DMS79 treated with DMSO at 0.1 percent for 48 hours (cell line): ENCODE measurements around the gene TMEM91.
A peak's percentile ranks its signal among the peaks of the same experiment; 100 is the strongest.
"Not testable (repeated sequence)": the region's sequence is repeated elsewhere in the genome, so short reads cannot be mapped to it uniquely, and the experiment has no call there.

Source experiments
- DNase-seq: peaks from one replicate; lab custom pipeline; 2025; lab: John Stamatoyannopoulos, UW

TMEM91 gene

GRCh38 chr19:41376241-41376997 is at the start of gene TMEM91:
Gene TMEM91 (plus strand): TSS chr19:41376533. CDS start chr19:41378310, 1,777 bp downstream.
- DNase-seq = peak; percentile 43

DNA sequence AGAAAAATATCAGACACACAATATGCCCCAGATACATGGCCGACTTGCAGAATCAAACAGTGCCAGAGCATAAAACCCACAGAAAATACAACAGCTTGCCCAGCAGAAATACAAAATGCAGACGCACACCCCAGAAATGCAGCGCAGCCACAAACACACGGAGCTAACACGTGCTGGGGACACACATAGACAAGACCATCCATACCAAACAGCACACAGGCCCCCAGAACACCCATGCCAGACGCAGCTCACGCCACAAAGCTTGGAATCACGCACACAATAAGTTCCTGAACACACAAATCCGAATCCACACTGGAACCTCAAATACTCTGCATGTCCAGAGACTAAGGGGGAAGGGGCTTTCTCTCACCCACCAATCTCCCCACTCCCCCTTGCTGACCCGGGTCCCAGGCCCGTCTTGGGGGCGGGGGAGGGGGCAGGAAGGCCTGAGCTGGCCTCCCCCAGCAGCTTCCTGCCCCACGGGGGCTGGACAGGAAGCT is 49.2 kb upstream of the TMEM91 start:
- DNase-seq = no peak

DNA sequence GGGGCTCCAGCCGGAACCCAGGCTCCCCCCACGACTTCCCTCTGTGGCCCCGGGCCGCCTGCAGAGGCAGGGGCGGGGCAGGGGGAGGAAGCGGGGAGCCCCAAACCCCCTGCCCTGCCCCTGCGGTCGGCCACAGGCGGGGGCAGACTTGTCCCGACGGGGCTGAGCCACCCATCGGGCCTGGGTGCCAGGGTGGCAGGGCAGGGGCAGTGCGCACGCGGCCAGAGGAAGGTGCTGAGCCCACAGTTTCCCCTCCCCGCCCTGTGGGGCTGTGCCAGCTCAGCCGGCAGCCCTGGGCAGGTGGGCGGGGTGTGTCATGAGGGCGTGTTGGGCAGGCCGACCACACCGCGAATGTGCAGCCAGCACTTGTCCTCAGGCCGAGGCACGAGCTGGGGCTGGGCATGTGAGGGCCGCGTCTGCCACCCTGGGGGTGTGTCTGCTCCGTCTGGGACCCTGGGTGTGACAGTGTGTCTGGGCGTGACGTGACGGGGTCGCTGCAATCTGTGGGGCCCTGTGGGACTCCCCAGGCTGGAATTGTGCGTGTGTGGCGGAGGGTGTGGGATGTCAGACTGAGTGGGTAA is 48.7 kb upstream of the TMEM91 start:
- DNase-seq = no peak

DNA sequence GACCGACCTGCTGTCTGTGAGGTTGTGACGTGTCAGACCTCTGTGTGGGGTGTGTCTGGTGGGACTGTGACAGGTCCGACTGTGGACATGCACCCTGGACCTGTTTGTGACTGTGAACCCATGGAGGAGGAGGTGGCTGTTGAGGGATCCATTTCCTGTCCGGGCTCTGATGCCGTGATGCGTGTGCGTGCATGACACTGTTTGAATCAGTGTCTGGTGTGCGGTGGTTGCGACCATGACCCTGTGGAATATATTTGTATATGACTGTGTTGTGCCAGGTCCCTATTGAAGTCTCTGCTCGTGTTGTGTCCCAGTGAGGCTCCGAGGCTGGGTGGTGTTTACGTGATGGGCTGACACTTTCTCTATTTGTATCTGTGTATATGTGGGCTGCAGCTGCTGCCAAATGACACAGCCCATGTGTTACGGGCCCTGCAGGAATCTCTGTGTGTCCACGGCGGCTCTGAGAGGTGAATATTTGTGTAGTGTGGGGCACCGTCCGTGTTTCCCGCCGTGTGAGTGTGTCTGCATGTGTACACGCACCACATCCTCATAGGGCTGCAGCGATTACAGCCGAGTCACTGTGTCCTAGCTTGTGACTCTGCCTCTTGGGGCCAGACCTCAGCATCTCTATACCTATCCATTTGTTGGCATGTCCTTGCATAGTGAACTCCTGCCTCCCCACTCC is 48.0 kb upstream of the TMEM91 start:
- no peak for DNase-seq

GRCh38 chr19:41328842-41329225 is 47.5 kb upstream of the TMEM91 start:
- no peak for DNase-seq

DNA sequence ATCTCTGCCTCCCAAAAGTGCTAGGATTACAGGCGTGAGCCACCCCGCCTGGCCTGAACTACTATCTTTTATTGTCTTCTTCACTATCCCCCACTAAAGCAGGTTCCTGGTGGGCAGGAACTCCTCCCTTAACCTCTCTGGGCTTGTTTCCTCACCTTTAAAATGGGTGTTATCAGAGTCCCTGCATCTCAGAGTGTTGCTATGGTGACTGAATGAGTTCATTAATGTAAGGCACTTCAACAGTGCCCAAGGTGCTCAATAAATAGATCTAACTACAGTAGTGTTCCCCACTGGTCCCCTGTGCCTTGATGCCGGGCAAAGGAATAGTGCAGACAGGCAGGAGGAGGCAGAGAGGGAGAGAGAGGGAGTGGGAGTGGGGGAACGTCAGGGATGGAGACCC is 45.9 kb upstream of the TMEM91 start:
- DNase-seq = no peak

GRCh38 chr19:41330946-41331678 is 45.2 kb upstream of the TMEM91 start:
- no peak for DNase-seq

DNA sequence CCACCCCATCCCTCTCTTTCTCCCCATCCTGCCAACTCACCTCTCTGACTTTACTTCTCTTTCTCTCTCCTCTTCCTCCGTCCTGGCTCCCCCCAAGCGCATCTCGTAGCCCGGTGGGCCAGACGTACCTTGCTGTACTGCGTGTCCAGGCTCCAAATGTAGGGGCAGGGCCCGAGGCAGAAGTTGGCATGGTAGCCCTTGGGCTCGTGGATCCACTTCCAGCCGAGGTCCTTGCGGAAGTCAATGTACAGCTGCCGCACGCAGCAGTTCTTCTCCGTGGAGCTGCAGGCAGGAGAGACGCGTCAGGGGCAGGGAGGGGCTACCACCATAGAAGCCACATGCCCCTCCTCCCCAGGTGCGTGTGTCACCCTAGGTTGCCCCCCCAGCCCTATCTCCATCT is 44.3 kb upstream of the TMEM91 start:
- no peak for DNase-seq

DNA sequence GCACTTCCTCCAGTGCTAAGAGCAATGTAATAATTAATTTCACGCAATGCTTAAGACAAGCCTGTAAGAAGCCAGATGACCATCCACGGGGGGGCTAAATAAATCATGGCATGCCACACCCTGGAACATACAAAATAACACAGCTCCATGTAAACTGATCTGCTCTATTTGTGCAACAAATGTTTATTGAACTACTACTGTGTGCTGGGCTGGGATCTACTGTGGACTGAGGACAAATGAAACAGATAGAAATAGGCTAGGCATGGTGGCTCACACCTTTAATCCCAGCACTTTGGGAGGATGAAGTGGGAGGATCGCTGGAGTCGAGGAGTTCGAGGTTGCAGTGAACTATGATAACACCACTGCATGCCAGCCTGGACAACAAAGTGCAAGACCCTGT is 43.9 kb upstream of the TMEM91 start:
- DNase-seq = no peak

GRCh38 chr19:41334793-41335192 is 41.5 kb upstream of the TMEM91 start:
- no peak for DNase-seq

DNA sequence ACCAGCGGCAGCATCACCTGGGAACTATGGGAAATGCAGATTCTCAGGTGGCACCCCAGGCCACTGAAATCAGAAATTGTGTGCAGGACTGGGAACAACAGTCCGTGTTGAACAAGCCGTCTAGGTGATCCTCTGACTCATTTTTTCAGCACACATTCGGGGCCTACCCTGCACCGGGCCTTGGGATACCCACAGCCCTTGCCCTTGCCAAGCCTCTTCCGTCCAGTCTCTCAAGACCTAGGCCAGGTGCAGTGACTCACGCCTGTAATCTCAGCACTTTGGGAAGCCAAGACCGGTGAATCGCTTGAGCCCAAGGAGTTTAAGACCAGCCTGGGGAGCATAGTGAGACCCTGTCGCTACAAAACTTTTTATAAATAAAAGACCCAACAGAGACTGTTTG is 40.9 kb upstream of the TMEM91 start:
- no peak for DNase-seq

GRCh38 chr19:41339936-41340335 is 36.4 kb upstream of the TMEM91 start:
- DNase-seq = no peak

GRCh38 chr19:41341669-41342490 is 34.5 kb upstream of the TMEM91 start:
- no peak for DNase-seq

GRCh38 chr19:41344162-41344561 is 32.2 kb upstream of the TMEM91 start:
- DNase-seq = no peak

DNA sequence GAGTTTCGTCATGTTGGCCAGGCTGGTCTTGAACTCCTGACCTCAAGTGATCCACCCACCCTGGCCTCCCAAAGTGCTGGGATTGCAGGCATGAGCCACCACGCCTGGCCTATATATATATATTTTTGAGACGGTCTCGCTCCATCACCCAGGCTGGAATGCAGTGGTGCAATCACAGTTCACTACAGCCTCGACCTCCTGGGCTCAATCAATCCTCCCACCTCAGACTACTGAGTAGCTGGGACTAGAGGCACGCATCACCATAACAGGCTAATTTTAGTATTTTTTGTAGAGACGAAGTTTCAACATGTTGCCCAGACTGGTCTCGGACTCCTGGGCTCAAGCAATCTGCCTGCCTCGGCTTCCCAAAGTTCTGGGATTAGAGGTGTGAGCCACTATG is 29.4 kb upstream of the TMEM91 start:
- DNase-seq = not testable (repeated sequence)

- no peak for DNase-seq
Measured at GRCh38 chr19:41350735-41351338, 25.5 kb upstream of the TMEM91 start.

GRCh38 chr19:41351339-41352245 is 24.7 kb upstream of the TMEM91 start:
- peak; percentile 16 for DNase-seq

- DNase-seq = no peak
Measured at GRCh38 chr19:41352279-41352608, 24.1 kb upstream of the TMEM91 start.

DNA sequence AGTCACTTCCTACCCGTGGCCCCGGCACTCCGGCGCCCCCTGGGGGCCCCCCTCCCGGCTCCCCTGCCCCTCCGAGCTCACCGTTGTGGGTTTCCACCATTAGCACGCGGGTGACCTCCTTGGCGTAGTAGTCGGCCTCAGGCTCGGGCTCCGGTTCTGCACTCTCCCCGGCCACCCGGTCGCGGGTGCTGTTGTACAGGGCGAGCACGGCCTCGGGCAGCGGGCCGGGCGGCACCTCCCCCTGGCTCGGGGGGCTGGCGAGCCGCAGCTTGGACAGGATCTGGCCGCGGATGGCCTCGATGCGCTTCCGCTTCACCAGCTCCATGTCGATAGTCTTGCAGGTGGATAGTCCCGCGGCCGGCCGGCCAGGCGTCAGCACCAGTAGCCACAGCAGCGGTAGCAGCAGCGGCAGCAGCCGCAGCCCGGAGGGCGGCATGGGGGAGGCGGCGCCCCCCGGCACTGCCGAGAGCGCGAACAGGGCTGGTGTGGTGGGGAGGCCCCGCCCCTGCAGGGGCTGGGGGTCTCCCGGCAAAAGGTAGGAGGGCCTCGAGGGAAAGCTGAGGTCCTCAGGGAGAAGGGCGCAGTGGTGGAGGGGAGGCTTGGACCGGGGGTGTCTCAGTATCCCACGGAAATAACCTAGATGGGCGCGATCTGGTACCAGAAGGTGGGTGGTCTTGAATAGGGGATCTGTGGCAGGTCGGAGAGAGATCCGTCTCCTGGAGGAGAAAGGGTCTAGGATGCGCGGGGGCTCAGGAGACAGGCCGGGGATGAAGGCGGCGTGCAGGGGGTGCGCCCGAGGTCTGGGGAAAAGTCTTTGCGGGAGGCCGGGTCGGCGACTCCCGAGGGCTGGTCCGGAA is 23.5 kb upstream of the TMEM91 start:
- DNase-seq = peak; percentile 39
